IPS DF 4.7 (cell line): ENCODE data around the gene GLRX5.

Source experiments
- DNase-seq: peaks from one replicate; pipeline ENCODE4 v3.0.0-alpha.2; 2013; ENCODE audit warnings: low spot score; ENCODE audit errors: extremely low read depth

Gene GLRX5

DNA sequence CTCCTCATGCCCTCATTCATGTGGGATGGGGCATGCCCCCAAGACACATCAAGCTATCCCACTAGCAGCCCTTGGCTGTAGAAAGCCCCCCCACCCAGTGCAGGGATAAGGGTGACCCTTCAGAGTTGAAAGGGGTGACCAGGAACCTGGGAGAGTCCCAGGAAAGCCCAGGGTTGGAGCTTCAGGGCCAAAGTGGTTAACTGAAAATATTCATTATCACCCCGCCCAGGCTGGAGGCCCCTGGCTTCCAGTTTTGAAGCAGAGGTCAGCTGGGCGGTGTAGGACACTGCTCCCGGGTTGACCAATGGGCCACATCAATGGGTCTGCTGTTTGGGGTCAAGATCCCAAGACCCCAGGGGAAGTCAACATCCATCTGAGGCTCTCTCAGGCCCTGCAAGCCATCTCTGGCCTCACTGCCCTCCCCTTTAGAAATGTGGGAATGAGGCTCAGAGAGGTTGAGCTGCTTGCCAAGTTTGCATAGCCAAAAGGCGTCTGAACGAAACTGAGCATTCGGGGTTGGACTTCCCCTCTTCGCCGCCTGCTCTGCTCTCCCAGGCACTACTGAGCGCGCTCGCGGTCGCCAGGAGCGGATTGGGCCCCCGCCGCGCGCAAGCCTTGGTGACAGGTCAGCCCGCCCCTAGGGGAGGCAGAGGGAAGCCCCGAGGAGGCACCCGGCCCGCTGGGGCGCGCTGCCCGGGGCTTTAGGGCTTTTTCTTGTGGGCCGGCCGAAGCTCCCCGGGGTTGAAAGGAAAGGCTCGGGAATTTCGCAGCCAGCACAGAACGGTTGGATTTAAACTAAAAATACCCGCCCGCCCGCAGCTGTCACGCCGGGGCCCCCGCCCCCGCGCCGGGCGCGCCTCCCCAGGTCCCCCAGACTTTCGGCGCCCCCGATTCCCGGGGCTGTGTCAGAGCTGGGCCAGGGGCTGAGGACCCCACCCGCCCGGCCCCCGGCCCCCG, 19.0 kb upstream of the GLRX5 start:
- no peak for DNase-seq

- DNase-seq: no peak
Observed at GRCh38 chr14:95516554-95517181, 18.2 kb upstream of the GLRX5 start, which contains the start of gene SYNE3. SYNE3 (minus strand) TSS chr14:95516650; CDS start chr14:95475821, 40,829 bp downstream.

DNA sequence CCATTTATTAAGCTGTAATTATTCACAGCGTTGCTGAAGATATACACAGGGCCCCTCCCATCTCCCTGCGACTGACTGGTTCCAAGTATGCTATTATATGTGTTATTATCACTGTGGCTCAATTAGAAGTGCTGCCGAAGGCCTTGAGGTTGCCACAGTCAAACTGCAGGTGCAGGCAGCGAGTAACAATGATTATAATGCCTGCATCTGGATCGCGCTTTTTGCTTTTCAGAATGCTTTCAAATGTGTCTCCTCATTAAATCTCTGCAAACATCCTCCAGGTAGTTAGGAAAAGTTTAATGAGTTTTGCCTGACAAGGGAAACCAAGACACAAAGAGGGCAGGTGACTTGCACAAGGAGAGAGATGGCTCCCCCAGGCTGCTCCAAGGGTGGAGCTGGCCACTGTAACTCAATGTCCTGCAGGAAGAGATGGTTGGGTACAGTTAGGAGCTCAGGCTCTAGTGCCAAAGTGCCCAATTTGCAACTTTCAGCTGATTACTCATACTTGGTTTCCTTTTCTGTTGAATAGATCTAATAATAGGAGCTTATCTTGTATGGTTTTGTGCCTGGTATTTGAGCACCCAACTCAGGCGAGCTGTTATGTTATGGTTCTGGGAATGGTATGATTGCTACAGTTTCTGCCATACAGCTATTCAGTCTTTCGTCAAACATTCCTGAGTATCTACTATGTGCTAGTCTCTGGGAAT, 16.7 kb upstream of the GLRX5 start:
- no peak for DNase-seq

DNA sequence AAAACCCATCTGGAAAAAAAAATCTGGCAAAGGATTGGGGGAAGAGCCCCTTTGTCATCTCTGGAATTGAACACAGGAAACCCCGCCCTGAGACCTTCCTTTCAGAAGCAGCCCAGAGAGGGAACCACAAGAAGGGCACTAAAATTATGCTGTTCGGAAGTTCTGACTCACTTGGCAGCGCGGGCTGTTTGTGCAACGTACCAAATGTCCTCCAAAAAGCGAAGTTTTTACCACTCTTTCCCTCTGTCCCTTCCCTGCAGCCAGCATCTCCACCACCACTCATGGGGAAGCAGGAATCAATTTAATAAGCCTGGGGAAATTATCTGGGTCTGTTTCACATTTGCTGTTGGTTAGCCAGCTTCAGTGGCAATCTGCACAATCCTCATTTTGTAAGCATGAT, 15.2 kb upstream of the GLRX5 start:
- no peak for DNase-seq

- no peak for DNase-seq
Observed at GRCh38 chr14:95520346-95520745, 14.5 kb upstream of the GLRX5 start.

DNA sequence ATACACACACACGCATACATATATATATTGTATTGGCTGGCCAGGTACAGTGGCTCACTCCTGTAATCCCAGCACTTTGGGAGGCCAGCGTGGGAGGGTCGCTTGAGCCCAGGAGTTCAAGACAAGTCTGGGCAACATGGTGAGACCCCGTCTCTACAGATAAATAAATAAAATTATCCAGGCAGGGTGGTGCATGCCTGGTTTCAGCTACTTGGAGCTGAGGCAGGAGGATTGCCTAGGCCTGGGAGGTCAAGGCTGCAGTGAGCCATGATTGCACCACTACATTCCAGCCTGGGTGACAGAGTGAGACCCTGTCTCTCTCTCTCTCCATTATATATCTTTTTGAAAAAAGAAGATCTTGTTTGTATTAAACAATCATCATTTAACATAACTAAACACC, 13.8 kb upstream of the GLRX5 start:
- no peak for DNase-seq

DNA sequence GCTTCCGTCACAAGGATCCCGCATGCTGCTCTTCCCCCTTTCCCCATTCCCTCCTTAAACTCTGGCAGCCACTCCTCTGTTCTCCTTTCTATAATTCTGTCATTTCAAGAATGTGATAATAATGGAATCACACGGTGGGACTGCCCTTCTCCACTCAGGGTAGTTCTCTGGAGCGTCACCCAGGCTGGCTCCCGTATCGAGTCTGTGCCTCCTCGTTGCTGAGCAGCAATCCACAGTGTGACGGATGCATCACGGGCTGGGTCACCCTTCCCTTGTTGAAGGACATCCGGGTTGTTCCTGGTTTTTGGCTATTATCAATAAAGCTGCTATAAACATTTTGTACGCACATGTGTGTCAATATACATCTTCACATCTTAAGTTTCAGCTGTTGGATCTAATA, 12.7 kb upstream of the GLRX5 start:
- DNase-seq: no peak

GRCh38 chr14:95522556-95522955, 12.3 kb upstream of the GLRX5 start:
- no peak for DNase-seq

DNA sequence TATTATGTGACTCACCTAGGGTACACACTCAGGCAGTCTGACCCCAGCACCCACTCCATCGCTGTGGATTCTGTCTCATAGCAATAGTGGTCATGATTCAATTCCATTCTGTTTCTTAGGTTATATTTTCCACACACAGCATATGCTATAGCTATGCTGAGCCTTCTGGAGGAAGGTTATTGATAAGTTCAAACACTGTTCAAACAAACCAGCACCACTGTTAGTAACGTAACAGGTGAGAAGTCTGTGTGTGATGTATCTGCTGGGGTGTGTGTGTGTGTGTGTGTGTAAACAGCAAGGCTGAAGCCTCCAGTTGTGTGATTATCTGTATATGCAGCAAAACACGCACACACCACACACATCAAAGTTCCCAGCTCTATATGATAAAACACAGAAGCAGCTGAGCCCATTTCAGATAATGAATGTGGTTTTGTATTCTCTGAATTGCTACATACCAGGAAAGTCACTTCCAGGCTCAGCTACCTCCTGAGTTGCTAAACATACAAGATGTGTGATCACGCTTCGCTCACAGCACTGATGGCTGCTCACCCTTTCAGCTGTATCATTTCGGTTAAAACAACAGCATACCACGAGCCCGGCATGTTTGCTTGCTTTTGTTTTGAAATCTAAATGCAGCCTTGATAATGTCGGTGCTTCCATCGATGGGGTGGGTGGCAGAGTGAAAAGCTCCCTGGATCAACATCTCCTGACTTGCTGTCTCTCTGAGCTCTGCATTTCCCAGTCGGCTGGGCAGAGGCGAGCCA, 11.6 kb upstream of the GLRX5 start:
- DNase-seq: no peak

DNA sequence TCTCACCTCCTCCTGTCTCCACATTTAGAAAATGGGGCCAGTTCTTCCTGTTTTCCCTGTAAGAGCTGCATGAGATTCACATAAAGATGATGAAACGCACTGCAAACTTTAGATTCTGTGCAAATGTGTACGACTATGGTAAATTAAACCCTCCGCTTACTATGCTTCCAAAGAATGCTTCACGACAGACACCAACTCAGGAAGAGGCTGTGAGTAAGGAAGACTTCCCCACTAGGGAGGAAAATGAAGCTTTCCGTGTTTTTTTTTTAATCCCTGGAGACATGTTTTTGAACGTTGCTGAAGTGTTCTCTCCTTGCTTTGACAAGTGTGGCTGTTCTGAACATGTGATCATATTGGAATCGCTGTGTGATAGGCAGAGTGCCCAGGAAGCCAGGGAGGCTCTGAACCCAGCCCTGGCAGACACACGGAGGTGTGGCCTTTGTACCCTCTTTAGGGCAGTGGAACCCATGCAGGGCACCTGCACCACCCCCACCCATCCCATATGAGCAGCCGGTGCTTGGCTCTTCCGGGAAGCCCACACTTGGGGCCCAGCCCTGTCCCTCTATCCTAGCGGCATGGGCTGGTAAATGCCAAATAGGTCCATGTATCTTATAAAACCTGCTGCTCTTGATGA, 10.9 kb upstream of the GLRX5 start:
- DNase-seq: no peak

DNA sequence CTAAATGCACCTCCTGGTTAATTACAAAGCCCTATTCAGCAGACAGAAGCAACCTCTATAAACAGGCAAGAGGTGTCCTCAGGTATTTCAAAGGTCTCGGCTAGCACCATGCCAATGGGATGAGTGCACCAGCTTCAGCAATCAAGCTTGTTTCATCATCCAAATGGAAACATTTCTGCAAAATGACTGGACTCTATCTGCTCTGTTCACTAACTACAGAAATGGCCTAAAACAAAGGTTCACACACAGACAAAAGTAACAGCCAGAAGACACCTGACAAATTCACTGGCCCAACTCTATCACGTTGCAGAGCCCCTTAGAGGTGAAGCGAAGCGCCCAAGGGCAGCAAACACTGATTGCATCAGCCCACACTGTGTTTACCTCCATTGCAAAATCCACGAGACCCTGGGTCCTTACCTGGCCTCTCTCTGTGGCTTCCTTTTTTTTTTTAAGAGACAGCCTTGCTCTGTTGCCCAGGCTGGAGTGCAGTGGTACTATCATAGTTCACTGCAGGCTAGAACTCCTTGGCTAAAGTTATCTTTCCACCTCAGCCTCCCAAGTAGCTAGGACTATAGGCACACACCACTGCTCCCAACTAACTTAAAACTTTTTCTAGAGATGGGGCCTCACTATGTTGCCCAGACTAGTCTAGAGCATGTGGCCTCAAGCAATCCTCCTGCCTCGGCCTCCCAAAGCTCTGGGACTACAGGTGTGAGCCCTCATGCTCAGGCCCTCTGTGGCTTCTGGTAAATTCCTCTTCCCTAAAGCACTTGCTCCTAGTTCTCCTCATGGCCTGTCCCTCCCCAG, 9.9 kb upstream of the GLRX5 start:
- no peak for DNase-seq

DNA sequence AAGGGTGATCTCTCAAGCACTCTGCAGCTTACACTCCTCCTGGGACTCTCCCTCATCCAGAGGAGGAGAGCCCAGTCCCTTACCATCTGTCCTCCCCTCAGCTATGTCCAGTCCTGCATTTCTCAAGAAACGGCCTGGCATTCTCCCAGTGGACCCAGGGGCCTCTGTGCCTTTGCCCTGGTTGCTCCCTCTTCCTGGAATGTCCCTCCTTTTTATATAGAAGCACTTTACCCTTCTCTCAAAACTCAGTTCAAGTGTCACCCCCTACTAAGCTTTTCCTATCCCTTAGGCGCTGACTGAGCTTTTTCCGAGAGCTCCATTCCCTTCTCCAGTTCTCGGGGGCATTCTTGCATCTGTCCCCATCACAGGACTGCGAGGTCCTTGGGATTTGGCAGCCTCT, 8.9 kb upstream of the GLRX5 start:
- no peak for DNase-seq

DNA sequence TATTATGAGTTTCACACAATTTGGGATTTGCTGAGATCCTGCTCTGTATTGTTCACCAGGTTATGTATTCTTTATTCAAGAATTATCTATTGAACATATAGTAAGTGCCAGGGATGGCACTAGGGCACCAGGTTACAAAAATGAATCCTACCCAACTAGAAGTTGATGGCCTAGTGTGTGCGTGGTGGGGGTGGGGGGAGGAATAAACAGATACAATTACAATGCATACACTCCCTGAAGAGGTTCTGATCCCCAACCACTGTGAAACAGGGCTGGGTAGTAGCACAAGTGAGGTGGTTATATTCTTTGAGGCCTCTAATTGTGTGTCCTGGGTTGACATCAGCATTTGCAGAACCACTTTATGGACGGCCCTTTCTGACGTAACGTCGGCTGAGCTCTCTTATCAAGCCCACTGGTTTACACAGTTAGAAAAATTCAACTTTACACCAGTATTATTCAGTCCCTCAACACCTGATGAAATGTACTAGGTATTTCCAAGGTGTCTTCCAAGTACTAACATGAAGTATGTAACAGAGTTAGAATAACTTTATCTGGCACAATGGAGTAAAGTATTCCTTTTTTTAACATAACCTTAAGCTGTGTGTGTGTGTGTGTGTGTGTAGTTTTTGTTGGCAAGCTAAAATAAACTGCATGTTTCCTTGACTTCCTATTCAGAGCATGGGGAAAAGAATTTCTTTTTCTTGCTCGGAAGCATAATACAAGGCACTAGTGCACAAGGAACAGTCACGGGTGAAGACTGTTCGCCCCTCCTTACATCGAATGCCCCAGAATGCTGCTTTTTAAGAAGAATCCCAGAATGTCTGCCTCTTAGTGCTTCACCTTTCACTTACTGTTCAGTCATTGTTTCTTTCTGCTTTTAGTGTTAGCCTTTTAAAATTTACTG, 8.1 kb upstream of the GLRX5 start:
- DNase-seq: no peak

DNA sequence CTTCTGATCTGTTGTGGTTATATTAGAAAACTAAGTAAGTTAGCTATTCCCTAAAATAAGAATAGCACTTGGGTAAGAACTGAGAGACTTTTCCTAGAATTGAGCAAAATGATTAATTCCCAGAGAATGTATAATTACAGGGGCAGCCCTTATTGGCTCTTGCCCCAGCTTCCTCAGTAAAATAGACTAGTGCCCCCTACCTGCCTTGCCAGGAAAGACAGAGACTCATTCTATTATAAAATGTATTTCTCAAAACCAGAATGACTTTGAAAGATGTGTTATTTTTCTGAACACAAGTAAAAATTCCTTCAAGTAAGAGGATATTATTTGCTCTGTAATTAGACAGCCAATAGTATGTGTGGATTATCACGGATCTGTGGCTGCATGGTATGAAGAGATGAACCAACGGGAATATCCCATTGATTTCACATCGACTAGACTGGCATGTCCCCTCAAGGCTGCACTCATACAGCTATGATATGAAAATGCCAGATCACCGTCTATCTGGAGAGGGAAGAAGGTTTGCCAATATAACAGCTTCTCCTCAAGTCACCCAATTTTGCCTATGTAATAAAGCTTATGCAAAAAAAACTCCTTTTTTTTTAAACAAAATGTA, 7.4 kb upstream of the GLRX5 start:
- no peak for DNase-seq

DNA sequence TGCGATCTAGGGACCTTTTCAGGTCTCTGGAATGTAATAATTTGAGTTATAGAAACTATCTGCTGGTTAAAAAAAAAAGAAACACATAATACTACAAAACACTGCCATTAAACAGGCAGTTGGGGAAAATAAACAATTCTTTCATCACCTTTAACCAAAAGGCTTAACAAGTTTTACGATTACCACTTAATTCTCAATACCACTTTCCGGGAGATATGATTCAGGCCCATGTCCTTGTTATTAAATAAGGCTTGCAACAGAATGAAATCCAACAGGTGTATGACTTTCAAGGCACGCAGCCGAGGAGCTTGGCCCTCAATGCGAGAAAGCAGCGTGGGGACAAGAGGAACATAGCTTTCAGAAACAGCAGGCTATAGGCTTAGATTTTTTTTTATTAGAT, 5.6 kb upstream of the GLRX5 start:
- DNase-seq: no peak

DNA sequence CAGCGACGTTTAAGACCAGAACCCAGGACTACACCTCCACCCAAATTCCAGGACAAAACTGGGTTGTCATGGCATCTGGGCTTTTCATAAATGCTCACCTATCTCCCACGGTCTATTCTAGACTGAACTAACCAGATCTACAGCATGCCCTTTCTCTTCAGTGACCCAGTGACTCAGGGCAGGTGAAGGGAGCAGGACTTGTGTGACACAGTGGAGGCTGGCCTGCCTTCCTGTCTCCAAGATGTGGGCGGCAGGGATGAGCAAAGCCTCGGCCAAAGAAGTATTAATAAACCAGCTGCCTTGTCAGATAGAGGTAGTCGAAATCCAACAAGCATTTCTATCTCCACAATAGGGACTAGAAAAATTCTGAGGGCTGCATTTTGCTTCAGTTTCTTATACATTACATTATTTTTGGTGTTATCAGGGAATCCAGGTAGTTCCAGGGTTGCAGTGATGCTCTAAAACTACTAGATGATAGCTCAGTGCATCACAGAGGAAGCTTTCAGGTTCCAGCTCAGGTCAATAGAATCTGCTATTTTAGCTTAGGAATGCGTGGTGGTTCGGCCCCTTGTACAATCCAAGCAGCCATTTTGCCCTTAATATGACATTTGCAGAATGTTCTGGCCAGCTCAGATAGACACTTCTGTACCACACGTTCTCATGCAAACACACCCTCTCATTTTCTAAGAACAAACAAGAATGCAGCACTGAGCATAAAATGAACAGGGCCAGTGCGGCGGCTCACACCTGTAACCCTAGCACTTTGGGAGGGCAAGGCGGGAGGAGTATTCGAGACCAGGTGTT, 4.2 kb upstream of the GLRX5 start:
- no peak for DNase-seq

GRCh38 chr14:95531473-95531872, 3.4 kb upstream of the GLRX5 start:
- no peak for DNase-seq

GRCh38 chr14:95531969-95532368, 2.9 kb upstream of the GLRX5 start:
- no peak for DNase-seq
